Stimulated activated CD4-positive, alpha-beta T cell treated with anti-CD3 and anti-CD28 coated beads, Interleukin-12 subunit alpha, Interleukin-12 subunit beta, amount 100 ng/mL, for 48 hours (primary cell): ENCODE results near the gene KLHL1.

Experiments
- DNase-seq, 3 donors: peaks; one replicate each; pipeline ENCODE4 v3.0.0-alpha.2; 2020; ENCODE audit warnings: low read depth in 2 of 3, low spot score in 1 of 3

Gene KLHL1

DNA sequence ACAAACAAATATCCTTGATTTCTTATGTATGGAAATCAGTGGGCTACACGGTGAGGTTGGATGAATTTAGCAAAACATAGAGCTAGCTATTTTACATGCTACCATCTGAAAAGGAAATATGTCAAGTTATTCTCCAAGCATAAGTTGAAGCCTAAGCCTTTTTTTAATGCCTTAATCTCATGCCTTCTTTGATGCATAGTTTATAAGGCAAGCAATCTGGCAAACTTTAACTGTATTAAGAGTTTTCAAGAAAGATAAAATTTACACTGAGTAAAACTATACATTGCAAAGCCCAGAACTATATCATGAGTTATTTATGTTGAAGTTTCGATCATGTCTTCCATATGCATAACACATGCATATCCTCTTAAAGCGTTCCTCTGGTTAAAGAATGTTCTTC is 85.6 kb downstream of the KLHL1 start:
- DNase-seq = no peak

DNA sequence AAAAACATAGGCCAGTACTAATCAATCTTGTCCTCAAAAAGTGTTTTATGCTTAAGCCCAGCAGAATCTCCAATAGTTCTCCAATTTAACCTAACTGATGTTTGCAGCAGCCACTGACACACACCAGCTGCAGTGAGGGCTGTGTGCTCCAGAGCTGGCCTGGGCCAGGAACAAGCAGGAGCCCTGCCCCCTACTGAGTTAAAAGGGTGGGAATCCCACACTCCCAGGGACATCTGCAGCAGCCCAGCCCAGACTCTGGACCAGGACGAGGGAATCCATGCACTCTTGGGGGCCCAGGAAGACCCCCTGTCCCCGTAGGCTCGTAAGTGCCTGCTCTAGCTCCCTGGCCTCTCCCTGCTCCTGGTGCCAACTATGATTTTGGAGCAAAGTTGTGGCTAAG is 92.1 kb downstream of the KLHL1 start:
- no peak for DNase-seq

DNA sequence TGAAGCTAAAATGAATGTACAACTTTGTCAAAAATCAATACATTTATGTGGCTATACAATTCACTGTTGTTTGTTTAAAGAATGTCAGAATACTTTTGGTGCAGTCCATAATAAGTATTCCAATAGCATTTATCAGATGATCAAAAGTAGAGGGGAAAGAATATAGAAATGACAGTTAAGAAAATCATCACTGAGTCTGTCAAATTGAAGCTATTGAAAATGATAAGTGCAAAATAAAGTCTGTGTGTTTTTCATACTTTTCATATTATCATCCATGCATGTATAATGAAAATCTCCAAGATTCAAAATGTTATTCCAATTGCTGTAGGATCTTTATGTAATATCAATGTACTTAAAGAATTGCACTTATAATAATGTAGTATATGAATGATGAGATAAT is 93.9 kb downstream of the KLHL1 start:
- no peak for DNase-seq

DNA sequence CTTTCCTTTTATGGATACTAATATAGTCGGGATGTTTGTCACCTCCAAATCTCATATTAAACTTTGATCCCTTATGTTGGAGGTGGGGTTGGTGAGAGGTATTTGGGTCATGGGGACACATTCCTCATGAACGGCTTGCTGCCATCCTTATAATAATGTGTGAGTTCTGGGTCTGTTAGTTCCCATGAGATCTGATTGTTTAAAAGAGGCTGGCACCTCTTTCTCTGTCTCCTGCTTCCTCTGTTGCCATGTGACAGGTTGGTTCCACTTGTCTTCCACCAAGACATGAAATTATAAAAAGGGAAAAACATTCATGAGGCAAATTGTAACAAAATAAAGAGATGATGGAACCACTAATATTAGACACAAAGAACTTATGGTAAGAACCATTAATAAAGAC is 108.4 kb downstream of the KLHL1 start:
- DNase-seq = no peak

DNA sequence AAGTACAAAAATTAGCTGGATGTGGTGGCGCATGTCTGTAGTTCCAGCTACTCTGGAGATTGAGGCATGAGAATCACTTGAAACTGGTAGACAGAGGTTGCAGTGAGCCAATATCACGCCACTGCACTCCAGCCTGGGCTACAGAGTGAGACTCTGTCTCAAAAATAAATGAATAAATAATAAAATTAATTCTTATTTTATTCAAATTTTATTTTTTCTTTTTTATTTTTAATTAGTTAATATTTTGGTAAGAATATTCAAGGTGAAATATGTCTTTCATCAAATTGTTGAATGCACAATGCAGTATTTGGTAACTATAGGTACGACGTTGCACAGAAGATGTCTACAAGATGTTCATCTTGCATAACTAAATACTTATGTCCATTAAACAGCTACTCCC is 111.2 kb downstream of the KLHL1 start:
- DNase-seq = no peak

DNA sequence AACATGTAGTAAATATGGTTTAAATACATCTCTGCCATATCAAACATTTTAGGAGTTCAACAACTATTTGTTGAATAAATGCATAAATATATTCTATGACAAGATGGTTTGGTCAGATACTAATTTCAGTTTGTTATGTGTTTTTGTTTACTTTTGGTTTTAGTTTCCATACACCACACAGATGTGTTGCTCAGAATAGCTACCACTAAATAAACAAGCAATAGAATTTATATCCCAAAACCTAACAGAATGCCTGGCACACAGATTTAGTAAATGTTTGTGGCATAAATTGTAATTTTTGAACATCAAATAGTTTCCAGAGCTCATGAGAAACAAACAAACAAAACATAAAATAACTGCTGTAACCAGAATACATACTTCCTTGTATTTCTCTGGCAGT is 127.5 kb downstream of the KLHL1 start:
- no peak for DNase-seq

DNA sequence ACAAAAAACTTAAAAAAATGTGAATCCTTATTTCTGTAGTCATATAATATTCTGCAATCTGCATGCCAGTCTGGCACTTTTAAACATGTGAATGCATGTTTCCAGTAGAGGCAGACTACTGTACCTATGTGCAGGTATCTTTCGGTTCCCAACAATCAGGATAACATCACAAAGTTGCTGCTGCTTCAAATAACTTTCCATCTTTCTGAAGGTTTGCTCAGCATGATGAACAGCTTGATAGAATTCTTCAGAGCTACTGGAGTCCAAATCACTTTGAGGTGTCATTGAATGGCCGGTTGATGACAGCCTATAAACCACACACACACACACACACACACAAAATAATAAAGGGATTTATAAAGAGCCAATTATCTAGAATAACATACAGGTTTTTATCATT is 132.8 kb downstream of the KLHL1 start:
- DNase-seq = no peak

DNA sequence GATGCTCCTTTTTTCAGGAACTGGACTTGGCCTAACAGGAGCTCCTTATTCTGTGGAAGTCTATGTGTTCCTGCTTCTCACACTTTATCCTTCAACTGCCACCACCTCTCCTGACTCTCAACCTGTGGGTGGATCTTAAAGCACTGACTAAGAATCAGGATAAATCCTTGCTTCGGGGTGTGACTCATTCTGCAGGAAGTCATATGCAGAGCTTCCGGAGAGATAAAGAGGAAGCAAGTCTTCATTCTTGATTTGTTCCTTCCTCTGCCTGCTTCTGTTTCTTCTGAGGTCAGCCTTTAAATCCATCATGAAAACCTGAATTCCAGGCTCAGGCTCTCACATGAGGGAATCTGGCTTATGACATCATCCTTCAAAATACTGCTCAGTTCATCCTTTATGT is 137.7 kb downstream of the KLHL1 start:
- DNase-seq = no peak

DNA sequence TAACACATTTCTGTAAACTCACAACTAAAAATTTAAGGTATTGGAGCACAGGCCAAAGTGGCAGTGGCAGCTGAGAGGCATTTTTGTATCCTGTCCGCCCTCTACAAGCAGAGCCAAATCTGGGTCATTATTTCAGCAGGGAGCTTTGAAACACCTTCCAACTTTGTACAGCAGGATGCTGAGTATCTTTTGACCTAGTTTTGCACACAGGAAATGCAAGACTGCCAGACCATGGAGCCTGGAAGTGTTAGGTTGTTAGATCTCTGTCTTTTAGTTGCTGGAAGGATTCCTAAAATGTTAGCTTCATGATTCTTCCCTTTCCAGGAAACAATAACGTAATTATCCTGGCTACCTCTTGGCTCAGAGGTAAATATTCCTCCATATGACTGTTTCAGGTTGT is 149.2 kb downstream of the KLHL1 start:
- no peak for DNase-seq

DNA sequence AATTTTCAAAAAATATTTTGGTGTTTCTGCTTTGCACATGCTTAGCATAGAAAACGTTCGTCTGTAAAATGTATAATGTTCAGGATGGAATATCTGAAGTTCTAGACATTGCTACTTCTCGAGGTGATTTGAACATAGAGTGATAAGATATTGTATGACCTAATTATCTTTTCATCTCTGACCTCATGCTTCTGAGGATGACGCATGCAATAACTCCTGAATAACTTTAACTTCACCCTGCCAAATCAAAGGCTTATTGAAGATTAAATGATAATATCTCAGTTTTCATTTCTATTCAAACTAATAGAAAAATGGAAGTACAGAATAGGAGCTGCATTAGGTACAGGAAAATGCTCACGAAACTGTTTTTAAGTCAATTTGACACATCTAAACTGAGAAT is 151.4 kb downstream of the KLHL1 start:
- no peak for DNase-seq

DNA sequence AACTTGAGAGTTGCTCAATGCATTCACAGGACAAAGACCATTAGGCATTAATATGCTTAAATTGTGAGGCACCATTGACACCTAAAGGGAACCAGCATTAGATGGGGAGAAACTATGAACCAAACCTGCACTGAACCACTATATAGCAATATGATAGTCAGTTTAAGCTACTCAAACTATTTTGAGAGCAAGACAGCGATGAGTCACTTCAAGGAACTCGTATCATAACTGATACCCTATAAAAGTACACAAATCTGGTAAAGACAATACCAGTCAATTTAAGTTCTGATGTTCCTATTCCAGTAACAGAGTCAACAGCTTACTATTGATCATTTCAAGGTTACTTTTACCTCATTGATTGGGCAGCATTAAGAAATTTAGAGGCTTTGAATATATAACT is 151.9 kb downstream of the KLHL1 start:
- DNase-seq = no peak

DNA sequence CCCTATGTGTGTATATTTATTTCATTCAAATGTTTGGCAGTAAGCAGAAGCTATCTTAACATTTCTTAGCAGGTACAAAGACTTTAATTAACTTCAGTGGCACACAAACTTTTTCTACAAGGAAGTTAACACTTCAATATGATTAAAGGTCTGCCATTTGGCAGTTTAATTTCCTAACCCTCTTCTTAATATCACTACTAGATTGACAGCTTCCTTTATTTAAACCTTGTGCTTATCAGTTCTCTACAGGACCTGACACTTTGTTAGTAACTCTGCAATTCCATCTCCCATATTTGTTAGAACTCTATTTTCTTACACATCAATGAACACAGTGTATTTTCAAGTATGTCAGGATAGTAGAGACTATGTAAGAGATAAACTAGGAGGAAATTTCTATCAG is 153.0 kb downstream of the KLHL1 start:
- DNase-seq = no peak

DNA sequence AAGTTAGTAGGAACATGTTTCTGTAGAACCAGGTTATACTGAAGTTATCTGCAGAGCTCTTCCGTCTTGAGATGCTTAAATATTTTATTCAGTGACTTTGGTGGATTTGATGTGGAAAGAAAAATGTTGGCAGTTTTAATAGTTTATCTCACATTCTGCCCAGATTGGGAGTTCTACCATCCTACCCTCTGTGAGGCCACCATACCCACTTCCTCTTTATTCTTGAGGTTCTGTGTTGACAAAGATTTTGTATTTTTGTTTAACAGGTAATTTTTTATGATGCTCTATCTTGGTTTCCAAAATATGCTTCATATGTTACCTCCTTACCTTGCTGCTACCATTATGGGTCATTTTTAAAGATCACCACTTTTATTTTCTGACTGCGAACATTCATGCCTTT is 156.8 kb downstream of the KLHL1 start:
- no peak for DNase-seq

DNA sequence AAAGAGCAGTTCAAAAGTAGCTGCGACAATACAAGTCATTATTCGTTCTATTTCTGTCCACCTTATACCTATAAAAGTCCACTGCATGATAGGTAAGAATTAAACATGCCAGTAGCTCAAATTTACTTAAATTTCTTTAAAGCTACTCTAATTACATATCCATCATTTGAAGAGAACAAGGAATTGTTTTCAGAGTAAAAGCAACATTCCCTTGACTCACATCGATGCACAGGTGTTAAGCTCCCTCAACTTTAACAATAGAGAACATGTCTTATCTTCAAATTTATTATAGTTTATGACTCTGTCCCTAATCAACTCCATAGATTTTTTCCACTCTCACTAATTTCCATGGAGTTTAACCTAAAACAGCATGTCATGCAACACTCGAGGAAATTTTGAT is 158.1 kb downstream of the KLHL1 start:
- DNase-seq = no peak

DNA sequence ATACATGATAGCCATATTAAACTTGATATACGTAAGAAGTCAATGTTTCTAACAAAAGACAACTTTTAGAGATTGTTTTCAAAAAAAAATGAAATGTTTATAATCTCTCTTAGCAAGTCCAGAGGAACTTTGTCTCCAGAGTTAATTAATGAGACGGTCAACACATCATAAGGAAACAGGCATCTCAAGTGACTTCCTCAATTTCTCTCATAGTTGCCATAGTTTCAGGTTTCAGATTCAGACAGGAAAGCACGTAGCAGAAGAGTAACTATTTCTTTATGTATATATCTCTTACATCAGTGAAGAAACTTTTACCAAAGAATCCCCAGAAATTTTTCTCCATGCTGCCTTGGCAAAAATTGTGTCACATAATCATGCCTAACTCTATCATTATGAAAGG is 160.2 kb downstream of the KLHL1 start:
- DNase-seq = no peak

DNA sequence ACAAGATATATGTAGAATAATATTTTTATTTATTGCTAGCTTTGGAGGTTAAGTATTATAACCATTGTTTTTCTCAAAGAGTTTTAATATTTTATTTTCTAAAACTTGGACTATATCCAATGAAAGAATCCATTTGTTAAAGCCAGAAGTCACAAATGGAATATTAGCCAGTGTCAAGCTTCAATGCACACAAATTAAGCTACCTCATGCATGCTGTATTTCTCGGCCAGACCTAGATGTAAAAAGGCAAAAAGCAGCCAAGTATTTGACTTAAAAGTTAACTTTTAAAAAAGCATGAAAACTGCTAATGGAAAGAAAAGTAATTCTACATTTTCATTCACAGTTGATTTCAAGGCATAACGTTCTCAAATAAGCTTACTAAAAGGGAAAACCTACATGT is 160.7 kb downstream of the KLHL1 start:
- no peak for DNase-seq

DNA sequence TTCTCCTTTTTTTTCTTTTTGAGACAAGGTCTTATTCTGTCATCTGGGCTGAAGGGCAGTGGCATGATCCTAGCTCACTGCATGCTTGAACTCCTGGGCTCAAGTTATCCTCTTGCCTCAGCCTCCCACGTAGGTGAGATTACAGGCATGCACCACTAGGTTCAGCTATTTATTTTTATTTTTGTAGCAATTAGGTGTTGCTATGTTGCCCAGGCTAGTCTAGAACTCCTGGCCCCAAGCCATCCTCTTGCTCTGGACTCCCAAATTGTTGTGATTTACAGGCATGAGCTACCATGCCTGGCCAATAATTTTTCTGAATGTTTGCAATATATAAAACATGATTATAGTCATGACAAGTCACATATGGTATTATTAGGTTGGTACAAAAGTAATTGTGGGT is 161.7 kb downstream of the KLHL1 start:
- DNase-seq = no peak

DNA sequence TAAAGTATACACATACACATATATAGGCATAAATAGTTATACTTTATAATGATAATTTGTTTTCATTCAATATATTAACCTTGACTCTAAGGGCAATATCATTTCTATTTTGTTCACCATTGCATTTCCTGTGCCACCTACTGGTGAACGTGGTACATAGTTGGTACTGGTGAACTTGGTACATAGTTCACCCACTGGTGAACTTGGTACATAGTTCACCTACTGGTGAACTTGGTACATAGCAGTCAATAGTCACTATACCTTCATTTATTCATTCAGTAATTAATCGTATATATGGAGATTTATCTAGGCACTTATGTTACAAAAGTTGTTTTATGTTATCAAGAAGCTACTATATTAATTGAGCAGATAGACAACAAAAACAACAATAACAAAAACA is 173.2 kb downstream of the KLHL1 start:
- no peak for DNase-seq

DNA sequence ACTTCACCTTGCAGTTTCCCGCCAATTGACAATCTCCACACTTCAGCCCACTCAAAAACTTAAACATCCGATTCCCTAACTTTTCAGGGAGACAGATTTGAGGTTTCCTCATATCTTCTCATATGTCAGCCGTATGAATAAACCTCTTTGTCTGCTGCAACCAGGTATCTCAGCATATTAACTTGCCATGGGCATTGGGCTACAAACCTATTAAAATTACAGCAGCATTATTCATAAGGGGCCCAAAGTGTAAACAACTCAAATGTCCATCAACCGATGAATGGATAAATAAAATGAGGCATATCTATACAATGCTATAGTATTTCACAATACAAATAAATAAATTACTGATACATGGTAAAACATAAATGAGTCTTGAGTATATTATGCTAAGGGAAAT is 180.0 kb downstream of the KLHL1 start:
- DNase-seq = no peak

DNA sequence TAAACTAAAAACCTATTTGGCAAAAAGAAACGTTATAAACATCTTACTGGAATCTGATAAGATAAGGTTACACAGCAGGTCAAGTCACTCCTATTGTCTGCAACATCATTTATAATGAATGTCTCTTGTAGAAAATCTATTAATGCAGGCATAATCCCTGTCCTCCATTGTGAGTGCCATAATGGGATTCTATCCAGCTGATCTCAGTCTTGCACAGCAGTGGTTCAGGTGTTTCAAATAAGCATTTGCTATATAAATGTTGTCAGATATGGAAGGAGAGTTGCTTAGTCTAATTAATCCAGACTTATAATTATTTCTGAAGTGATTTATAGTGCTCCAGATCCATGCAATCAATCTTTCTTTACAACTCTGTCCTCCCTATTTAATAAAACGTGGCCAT is 187.1 kb downstream of the KLHL1 start:
- DNase-seq = no peak

DNA sequence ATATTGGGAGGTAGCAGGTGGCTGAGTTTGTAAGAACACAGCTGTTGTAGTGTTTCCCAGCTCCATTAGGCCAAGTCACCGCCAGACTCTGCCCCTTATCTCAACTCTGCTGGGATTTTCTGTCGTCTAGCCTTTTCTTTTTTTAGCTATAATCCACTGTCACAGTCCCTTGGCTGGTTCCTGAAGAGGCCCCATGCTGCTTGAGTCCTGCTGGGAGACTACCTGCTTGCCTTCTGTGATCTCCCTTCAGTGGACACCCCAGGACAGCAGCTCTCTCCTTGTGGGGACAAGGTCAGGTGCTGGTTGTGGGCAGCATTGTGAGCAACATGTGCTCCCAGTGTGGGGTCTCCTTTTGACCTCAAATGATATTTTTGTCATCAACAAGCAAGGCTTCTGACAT is 195.6 kb downstream of the KLHL1 start:
- no peak for DNase-seq

DNA sequence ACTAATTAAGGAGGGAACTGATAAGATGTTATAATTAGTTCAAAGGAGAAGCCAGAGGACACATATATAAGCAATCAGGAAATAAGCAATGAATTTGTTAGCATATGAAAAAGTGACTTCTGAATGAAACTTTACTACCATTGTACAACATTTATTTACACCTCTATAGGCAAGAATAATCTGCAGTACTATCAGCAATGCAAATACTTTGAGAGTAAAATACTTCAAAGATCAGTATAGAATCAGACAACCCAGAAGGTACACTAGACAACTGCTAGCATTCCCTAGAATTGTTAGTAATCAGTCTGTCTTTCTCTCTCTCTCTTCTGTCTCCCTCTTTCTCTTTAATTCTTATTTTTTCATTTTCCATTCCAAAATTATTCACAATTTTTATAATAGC is 197.5 kb downstream of the KLHL1 start:
- no peak for DNase-seq

DNA sequence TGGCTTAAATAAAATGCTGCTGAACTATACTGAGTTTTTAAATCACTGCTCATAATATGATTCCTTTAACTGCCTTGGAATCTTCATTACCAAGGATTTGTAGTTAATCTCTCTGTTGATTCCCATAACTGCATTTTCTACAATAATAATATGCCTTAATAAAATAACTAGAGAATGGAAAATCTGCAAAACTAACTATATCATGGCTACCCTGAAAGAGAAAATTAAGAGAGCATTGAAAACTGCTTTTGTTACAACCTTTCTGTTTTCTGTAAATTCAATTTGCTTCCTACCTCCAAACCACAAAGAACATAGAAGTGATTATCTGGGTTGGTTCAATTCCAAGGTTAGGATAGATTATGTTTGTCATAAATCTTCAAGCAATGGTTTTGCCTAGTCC is 203.5 kb downstream of the KLHL1 start:
- DNase-seq = no peak

DNA sequence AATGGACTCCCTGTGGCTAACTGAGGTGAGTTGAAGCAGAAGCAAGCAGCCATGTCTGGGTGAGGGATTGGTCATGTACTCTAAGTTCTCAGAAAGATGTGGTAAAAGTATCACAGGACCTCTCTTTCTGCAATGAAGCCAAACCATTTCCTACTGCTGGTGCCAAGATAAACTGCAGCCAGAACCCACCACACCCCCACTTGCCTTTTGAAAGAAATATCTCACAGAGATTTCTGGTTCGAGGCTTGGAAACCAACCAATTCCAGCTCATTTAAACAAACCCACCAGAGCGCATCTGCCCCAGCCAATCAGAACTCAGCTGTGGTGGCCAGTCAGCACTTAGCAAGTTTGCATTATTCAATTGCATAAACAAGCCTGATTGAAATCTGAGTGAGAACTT is 205.2 kb downstream of the KLHL1 start:
- no peak for DNase-seq
